Mammary epithelial cell (primary cell): Measurements from ENCODE around the gene XAB2.

Experiments
- EZH2 ChIP-seq: IDR thresholded peaks from 2 replicates; pipeline ENCODE4 v1.6.1; 2012; ENCODE audit warnings: low read length, inconsistent platforms, borderline replicate concordance
- TF ChIP-seq, protein P1 (sequence below), 2 donors: IDR thresholded peaks in 1 of 2; conservative IDR thresholded peaks in 1 of 2; 2 replicates each; pipeline ENCODE4 v1.5.1; 2011 to 2012; ENCODE audit warnings: inconsistent platforms in 2 of 2, low read length in 2 of 2, mild to moderate bottlenecking in 2 of 2, control low read depth in 1 of 2, low read depth in 1 of 2; ENCODE audit not compliant: insufficient read depth in 1 of 2; ENCODE audit errors: extremely low read depth in 1 of 2

DNA sequence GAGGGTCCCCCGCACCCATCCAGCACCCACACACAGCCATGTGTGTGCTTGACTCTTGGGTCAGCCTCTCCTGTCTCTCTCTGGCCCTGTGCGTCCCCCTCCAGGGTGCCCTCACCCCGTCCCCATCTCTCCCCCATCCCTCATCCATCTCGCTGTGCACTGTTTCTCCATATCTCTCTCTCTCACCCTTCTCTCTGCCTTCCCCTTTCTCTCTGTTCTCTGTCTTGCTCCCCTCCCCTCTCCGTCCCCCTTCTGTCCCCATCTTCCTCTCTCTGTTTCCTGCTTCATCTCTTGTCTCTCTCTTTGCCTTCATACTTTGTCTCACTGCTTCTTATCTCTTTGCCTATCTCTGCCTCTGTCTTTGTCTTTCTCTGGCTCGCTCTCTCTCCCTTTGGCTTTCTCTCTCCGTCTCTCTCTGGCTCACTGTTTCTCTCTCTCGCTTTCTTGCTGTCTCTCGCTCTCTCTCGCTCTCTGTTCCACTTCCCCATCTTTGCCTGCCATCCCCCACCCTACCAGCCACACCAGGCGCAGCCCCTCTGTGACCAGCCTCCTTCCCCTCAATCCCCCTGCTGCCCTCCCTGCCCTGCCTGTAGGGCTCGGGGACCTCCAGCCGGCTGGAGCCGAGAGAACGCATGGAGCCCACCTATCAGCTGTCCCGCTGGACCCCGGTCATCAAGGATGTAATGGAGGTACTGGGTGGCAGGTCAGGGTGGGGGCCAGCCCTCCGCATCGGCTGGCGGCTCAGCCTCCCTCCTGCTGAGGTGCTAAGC lies 16.5 kb upstream of the XAB2 start:
- TF ChIP-seq, protein P1, sequence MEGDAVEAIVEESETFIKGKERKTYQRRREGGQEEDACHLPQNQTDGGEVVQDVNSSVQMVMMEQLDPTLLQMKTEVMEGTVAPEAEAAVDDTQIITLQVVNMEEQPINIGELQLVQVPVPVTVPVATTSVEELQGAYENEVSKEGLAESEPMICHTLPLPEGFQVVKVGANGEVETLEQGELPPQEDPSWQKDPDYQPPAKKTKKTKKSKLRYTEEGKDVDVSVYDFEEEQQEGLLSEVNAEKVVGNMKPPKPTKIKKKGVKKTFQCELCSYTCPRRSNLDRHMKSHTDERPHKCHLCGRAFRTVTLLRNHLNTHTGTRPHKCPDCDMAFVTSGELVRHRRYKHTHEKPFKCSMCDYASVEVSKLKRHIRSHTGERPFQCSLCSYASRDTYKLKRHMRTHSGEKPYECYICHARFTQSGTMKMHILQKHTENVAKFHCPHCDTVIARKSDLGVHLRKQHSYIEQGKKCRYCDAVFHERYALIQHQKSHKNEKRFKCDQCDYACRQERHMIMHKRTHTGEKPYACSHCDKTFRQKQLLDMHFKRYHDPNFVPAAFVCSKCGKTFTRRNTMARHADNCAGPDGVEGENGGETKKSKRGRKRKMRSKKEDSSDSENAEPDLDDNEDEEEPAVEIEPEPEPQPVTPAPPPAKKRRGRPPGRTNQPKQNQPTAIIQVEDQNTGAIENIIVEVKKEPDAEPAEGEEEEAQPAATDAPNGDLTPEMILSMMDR (conservative IDR thresholded peaks at IDR 0.05 in 1 of 2, IDR thresholded peaks at IDR 0.05 in 1 of 2; ENCODE audit: extremely low read depth in 1 of 2, insufficient read depth in 1 of 2, low read depth in 1 of 2, low read length in 2 of 2), result no peak
- TF ChIP-seq EZH2, result no peak
